ENCODE results near the gene APMAP. TPM values are rescaled to one million over a fixed set of nuclear protein-coding genes. Genes with fewer than 3 reads are reported as not detected.
"Not testable (repeated sequence)": the region's sequence is repeated elsewhere in the genome, so short reads cannot be mapped to it uniquely, and the experiment has no call there.

Gene APMAP
- total RNA-seq, 2 donors from 2014 or later: 43.9 to 63.3 TPM

DNA sequence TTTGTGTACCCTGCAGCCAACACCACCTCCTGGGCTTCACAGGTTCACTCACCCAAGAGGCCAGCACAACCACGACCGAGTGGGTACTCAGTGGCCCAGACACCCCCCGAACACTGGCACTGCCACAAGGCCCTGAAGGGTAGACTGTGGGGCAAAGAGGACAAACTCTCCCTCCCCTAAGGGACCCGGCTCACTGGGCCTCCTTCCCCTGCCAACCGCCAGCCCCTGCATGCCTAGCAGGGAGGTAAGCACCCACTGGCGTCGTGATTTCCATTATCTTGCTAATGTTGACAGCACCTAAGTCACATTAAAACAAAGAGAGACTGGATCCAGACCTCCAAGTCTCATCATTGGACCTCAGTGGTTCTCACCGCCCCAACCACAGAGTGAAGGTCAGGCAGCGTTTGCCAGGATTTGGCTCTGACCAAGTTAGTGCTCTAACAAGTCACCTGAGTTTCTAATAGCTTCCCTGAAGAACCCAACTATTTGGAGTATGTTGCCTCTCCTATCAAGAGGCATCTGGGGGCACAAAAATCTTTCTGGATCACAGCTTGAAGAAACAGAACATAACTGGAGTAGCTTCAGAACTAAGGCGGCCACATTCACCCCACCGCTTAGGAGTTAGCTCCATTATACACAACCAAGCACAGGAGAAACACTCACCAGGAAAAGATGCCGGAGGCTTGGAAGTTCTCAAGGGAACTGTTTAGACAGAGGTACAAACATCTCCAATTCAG is 14.0 kb upstream of the APMAP start:
- TF ChIP-seq, protein P1, sequence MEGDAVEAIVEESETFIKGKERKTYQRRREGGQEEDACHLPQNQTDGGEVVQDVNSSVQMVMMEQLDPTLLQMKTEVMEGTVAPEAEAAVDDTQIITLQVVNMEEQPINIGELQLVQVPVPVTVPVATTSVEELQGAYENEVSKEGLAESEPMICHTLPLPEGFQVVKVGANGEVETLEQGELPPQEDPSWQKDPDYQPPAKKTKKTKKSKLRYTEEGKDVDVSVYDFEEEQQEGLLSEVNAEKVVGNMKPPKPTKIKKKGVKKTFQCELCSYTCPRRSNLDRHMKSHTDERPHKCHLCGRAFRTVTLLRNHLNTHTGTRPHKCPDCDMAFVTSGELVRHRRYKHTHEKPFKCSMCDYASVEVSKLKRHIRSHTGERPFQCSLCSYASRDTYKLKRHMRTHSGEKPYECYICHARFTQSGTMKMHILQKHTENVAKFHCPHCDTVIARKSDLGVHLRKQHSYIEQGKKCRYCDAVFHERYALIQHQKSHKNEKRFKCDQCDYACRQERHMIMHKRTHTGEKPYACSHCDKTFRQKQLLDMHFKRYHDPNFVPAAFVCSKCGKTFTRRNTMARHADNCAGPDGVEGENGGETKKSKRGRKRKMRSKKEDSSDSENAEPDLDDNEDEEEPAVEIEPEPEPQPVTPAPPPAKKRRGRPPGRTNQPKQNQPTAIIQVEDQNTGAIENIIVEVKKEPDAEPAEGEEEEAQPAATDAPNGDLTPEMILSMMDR (IDR thresholded peaks at IDR 0.05): no peak
- no peaks in the 10 kb centered on the region for H3K36me3 ChIP-seq

DNA sequence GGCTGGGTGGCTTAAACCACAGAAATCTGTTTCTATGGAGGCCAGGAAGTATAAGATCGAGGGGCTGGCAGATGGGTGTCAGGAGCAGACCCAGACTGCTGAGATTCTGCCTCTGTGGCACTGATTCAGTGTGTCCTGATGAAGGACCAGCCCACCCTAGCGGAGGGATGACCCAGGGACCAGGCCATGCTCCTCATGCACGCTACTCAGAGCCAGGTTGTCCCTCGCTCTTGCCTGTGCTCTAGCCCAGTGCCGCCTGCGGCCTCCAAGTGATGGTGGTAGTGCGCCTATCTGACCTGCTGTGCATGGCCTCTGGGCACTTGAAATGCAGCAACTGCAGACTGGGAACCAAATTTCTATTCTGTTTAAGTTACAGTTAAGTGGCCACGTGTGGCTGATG is 13.1 kb upstream of the APMAP start:
- Histone ChIP-seq H3K9me3 (no peaks in the 10 kb centered on the region), H3K27ac (no peak overlapping the region), H3K9ac (ENCODE audit: low read depth in 2 of 2, low read length in 2 of 2) (no peak overlapping the region), H3K27me3 (no peaks in the 10 kb centered on the region), H3K4me3 (no peak overlapping the region), H3K36me3 (no peaks in the 10 kb centered on the region), H3K4me1 (no peaks in the 10 kb centered on the region)
- TF ChIP-seq, protein P1 (IDR thresholded peaks at IDR 0.05): no peak
- peak; percentile 12 for DNase-seq
- intact Hi-C loops (cut with DNase I): no loop called here

More for the DNA sequence above, 14.0 kb upstream of the APMAP start:
- Histone ChIP-seq H3K9me3 (no peaks in the 10 kb centered on the region), H3K9ac (ENCODE audit: low read depth in 2 of 2, low read length in 2 of 2) (no peak overlapping the region), H3K27me3 (no peaks in the 10 kb centered on the region), H3K27ac (no peak overlapping the region), H3K4me3 (no peak overlapping the region), H3K4me1 (no peaks in the 10 kb centered on the region)
- DNase-seq: peak; percentile 7
- intact Hi-C loops (cut with DNase I): no loop called here

DNA sequence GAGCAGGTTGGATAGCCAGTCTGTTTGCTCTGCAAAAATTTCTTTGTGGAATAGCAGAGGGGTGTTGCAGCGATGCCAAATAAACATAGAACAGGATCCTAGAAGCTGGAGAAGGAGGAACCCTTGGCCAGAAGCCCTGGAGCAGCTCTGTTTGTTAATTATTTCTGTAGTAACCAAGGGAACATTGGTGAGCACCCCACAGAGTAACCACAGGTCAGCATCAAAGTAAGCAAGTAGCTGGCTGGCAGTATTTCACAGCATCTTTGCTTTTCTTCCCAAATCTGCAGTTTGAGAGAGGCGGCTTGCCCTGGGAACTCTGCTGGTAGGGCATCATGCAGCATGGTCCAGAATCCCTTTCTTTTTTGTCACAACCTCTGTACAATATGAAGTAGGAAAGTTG is 12.7 kb upstream of the APMAP start:
- Histone ChIP-seq H3K4me3 (no peak overlapping the region), H3K36me3 (no peaks in the 10 kb centered on the region), H3K27ac (no peak overlapping the region), H3K9me3 (no peaks in the 10 kb centered on the region), H3K4me1 (no peaks in the 10 kb centered on the region), H3K9ac (ENCODE audit: low read depth in 2 of 2, low read length in 2 of 2) (no peak overlapping the region), H3K27me3 (no peaks in the 10 kb centered on the region)
- TF ChIP-seq, protein P1 (IDR thresholded peaks at IDR 0.05): no peak
- DNase-seq: peak; percentile 11
- intact Hi-C loops (cut with DNase I): no loop called here

DNA sequence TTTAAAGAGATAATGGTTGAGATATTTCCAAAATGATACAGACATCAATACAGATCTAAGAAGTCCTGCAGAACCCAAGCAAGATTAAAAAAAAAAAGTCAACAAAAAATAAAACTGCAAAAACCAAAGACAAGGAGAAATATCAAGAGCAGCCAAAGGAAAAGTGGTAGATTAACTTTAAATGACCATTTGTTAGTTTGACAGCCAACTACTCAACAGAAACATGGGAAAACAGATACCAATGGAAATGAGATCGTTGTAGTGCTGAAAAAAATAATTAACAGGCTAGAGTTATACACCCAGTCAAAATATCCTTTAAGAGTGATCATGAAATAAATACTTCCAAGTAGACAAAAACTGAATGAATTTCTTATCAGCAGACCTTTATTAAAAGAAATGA is 10.5 kb upstream of the APMAP start:
- Histone ChIP-seq H3K9ac (ENCODE audit: low read depth in 2 of 2, low read length in 2 of 2) (no peak overlapping the region), H3K4me1 (no peaks in the 10 kb centered on the region), H3K4me3 (no peak overlapping the region), H3K9me3 (no peaks in the 10 kb centered on the region), H3K27ac (no peak overlapping the region), H3K27me3 (no peaks in the 10 kb centered on the region), H3K36me3 (no peaks in the 10 kb centered on the region)
- DNase-seq: no peak
- intact Hi-C loops (cut with DNase I): no loop called here
- TF ChIP-seq, protein P1 (IDR thresholded peaks at IDR 0.05): no peak

DNA sequence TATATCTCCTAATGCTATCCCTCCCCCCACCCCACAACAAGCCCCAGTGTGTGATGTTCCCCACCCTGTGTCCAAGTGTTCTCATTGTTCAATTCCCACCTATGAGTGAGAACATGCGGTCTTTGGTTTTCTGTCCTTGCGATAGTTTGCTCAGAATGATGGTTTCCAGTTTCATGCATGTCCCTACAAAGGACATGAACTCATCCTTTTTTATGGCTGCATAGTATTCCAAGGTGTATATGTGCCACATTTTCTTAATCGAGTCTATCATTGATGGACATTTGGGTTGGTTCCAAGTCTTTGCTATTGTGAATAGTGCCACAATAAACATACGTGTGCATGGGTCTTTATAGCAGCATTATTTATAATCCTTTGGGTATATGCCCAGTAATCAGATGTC is 8.8 kb upstream of the APMAP start:
- H3K4me1 ChIP-seq; H3K27me3 ChIP-seq; H3K9me3 ChIP-seq; intact Hi-C loops (cut with DNase I); DNase-seq; H3K27ac ChIP-seq; H3K36me3 ChIP-seq; H3K4me3 ChIP-seq; H3K9ac ChIP-seq (ENCODE audit: low read depth in 2 of 2, low read length in 2 of 2): not testable (repeated sequence)

DNA sequence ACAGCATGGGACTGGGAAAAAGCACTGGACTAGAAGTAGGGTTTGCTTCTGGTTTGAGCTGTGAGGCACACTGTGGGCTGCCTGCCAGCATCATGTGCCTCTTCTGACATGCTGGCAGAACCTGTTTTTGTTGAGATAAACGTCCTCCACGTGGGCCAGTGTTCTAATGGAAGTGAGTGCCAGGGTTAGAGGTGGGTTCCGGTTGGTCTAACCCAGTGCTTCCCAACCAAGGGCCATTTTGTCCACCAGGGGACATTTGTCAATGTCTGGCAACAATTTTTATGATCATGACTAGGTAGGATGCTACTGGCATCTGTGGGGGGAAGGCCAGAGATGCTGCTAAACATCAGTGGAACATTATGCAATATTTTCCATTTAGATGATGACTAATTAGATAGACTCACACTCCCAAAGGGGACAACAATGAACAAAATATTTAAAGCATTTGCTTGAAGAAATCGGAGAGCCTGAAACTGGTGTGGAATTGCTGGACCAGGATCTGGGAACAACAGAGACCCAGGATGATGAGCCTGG is 7.8 kb upstream of the APMAP start:
- Histone ChIP-seq H3K4me1 (no peaks in the 10 kb centered on the region), H3K27ac (no peak overlapping the region), H3K9ac (ENCODE audit: low read depth in 2 of 2, low read length in 2 of 2) (no peak overlapping the region), H3K4me3 (no peak overlapping the region), H3K9me3 (no peaks in the 10 kb centered on the region), H3K27me3 (no peaks in the 10 kb centered on the region), H3K36me3 (no peaks in the 10 kb centered on the region)
- TF ChIP-seq, protein P1 (IDR thresholded peaks at IDR 0.05): no peak
- intact Hi-C loops (cut with DNase I): no loop called here
- DNase-seq: peak; percentile 38
